Breast epithelium (tissue), 4 donors: ENCODE results near the gene PADI4. TPM values are rescaled to one million over a fixed set of nuclear protein-coding genes. Genes with fewer than 3 reads are reported as not detected.

Source experiments
- DNase-seq, 2 donors: peaks; one replicate each; pipeline ENCODE4 v3.0.0-alpha.2; 2019; ENCODE audit warnings: low spot score in 2 of 2
- H3K27ac ChIP-seq, 2 donors: fragments of 200-600 bp; sonication (generic) in 1 of 2; one replicate each; pipeline ENCODE4 v1.5.1; 2016 to 2019; ENCODE audit warnings: mild to moderate bottlenecking in 1 of 2
- H3K27me3 ChIP-seq, 2 donors: fragments of 200-600 bp; sonication (generic) in 1 of 2; one replicate each; pipeline versions ENCODE4 v1.5.1 to v1.6.0; 2017 to 2019; ENCODE audit warnings: control low read depth in 1 of 2, mild to moderate bottlenecking in 1 of 2
- H3K36me3 ChIP-seq: fragments of 200-600 bp; one replicate; pipeline ENCODE4 v1.5.1; 2019
- H3K4me1 ChIP-seq, 2 donors: fragments of 200-600 bp; sonication (generic); one replicate each; pipeline ENCODE4 v1.5.1; 2016 to 2019; ENCODE audit warnings: control low read depth in 1 of 2
- H3K4me3 ChIP-seq, 3 donors: fragments of 200-600 bp; sonication (generic); 1 replicate in 2 of 3; 2 replicates in 1 of 3; pipeline ENCODE4 v1.5.1; 2016 to 2019; ENCODE audit warnings: mild to moderate bottlenecking in 3 of 3, moderate library complexity in 2 of 3
- H3K9me3 ChIP-seq, 2 donors: fragments of 200-600 bp; sonication (generic) in 1 of 2; one replicate each; pipeline ENCODE4 v1.5.1; 2016 to 2019; ENCODE audit warnings: control low read depth in 1 of 2
- CTCF ChIP-seq, 3 donors: fragments of 450-650 bp; IDR thresholded peaks; one replicate each; pipeline ENCODE4 v1.5.1; 2016 to 2017; ENCODE audit warnings: antibody characterized with exemption in 3 of 3, mild to moderate bottlenecking in 3 of 3, moderate library complexity in 3 of 3
- POLR2A ChIP-seq: fragments of 450-650 bp; IDR thresholded peaks from one replicate; pipeline ENCODE4 v1.6.1; 2016; ENCODE audit warnings: antibody characterized with exemption, mild to moderate bottlenecking, moderate library complexity
- POLR2AphosphoS5 ChIP-seq, 3 donors: sonication (generic); formaldehyde crosslinking; IDR thresholded peaks; one replicate each; pipeline ENCODE4 v1.6.1; 2017; ENCODE audit warnings: antibody characterized with exemption in 3 of 3
- intact Hi-C: fragments of 100-400 bp; cut with DNase I; formaldehyde crosslinking; loops from one replicate; pipeline ENCODE4 v1.15.1; 2023; ENCODE audit warnings: low total_unique reads
- total RNA-seq, 3 donors: library from RNA; depleted of rRNA; stranded (reverse); fragments of >200 nt; gene quantifications; one replicate each; pipeline ENCODE4 v1.1.0, GENCODE V29; 2016

PADI4 gene
- total RNA-seq, 3 donors from 2014 or later = 1.3 TPM; not detected in 2

GRCh38 chr1:17363351-17363750 lies 55.4 kb downstream of the PADI4 start:
- H3K27ac ChIP-seq = no peak overlapping the region
- H3K36me3 ChIP-seq = no peaks in the 10 kb centered on the region
- no peak overlapping the region for H3K4me3 ChIP-seq
- no peaks in the 10 kb centered on the region for H3K4me1 ChIP-seq
- H3K9me3 ChIP-seq = peaks cover 0 to 4% of the 10 kb centered on the region in 2 donors
- peaks cover 0 to 6% of the 10 kb centered on the region in 2 donors for H3K27me3 ChIP-seq
- TF ChIP-seq CTCF (IDR thresholded peaks at IDR 0.05) (no peak), POLR2AphosphoS5 (IDR thresholded peaks at IDR 0.05) (no peak), POLR2A (no peak)
- no peak for DNase-seq
- intact Hi-C loops = no loop called here

- H3K4me3 ChIP-seq = no peak overlapping the region
- intact Hi-C loops = no loop called here
- H3K4me1 ChIP-seq = no peaks in the 10 kb centered on the region
- no peaks in the 10 kb centered on the region for H3K36me3 ChIP-seq
- DNase-seq = no peak
- H3K27me3 ChIP-seq = peaks cover 0 to 6% of the 10 kb centered on the region in 2 donors
- no peak overlapping the region for H3K27ac ChIP-seq
- TF ChIP-seq POLR2A (no peak), CTCF (IDR thresholded peaks at IDR 0.05) (no peak), POLR2AphosphoS5 (IDR thresholded peaks at IDR 0.05) (no peak)
- peaks cover 0 to 4% of the 10 kb centered on the region in 2 donors for H3K9me3 ChIP-seq
Observed at GRCh38 chr1:17363771-17364170, 55.8 kb downstream of the PADI4 start.

GRCh38 chr1:17365293-17365692 lies 57.3 kb downstream of the PADI4 start:
- Histone ChIP-seq H3K27ac (no peak overlapping the region), H3K4me3 (no peak overlapping the region), H3K27me3 (peaks cover 0 to 6% of the 10 kb centered on the region in 2 donors), H3K9me3 (peaks cover 0 to 4% of the 10 kb centered on the region in 2 donors), H3K4me1 (no peaks in the 10 kb centered on the region), H3K36me3 (no peaks in the 10 kb centered on the region)
- intact Hi-C loops = no loop called here
- no peak for DNase-seq
- TF ChIP-seq POLR2A = no peak
- TF ChIP-seq CTCF (IDR thresholded peaks at IDR 0.05) = no peak
- TF ChIP-seq POLR2AphosphoS5 (IDR thresholded peaks at IDR 0.05) = no peak

- Histone ChIP-seq H3K27ac (no peak overlapping the region), H3K27me3 (peaks cover 0 to 6% of the 10 kb centered on the region in 2 donors), H3K9me3 (no peaks in the 10 kb centered on the region), H3K4me1 (no peaks in the 10 kb centered on the region), H3K36me3 (no peaks in the 10 kb centered on the region), H3K4me3 (no peak overlapping the region)
- TF ChIP-seq CTCF (IDR thresholded peaks at IDR 0.05) = no peak
- DNase-seq = no peak
- intact Hi-C loops = no loop called here
Observed at GRCh38 chr1:17369466-17369865, 61.5 kb downstream of the PADI4 start.

GRCh38 chr1:17370618-17371017 lies 62.6 kb downstream of the PADI4 start:
- Histone ChIP-seq H3K4me3 (no peak overlapping the region), H3K27me3 (peaks cover 0 to 6% of the 10 kb centered on the region in 2 donors), H3K9me3 (no peaks in the 10 kb centered on the region), H3K4me1 (no peaks in the 10 kb centered on the region), H3K36me3 (no peaks in the 10 kb centered on the region), H3K27ac (no peak overlapping the region)
- TF ChIP-seq CTCF (IDR thresholded peaks at IDR 0.05) = no peak
- TF ChIP-seq POLR2AphosphoS5 (IDR thresholded peaks at IDR 0.05) = no peak
- TF ChIP-seq POLR2A = no peak
- no peak for DNase-seq
- intact Hi-C loops = no loop called here
